Caco-2 (cell line): ENCODE measurements around the gene LTB4R2. TPM values are rescaled to one million over a fixed set of nuclear protein-coding genes. Genes with fewer than 3 reads are reported as not detected.

Experiments used
- BruUV-seq: library from RNA; stranded (reverse); fragments of 400-500 nt; replicated peaks from 2 replicates; lab custom pipeline; 2021; lab: Mats Ljungman, UMichigan
- CTCF ChIA-PET: fragments of 300-600 bp; sonication (Branson Sonifier 250); formaldehyde crosslinking; loops from one replicate; lab custom pipeline; 2022; ENCODE audit warnings: antibody characterized with exemption; lab: Charles Lee
- POLR2A ChIA-PET: fragments of 300-600 bp; sonication (Branson Sonifier 250); formaldehyde crosslinking; loops from one replicate; lab custom pipeline; 2022; ENCODE audit warnings: antibody characterized with exemption; lab: Charles Lee
- DNase-seq, 2 experiments: peaks; one replicate each; pipeline versions ENCODE4 v3.0.0 to v3.0.0-alpha.2; 2020 to 2022
- H3K27me3 ChIP-seq: replicated peaks from 2 replicates; pipeline ENCODE4 v1.6.0; 2011; ENCODE audit warnings: low read length; ENCODE audit not compliant: control insufficient read depth, insufficient read depth
- H3K36me3 ChIP-seq: 2 replicates; pipeline ENCODE4 v1.5.1; 2011; ENCODE audit warnings: low read length; ENCODE audit not compliant: control insufficient read depth, insufficient read depth
- H3K4me1 ChIP-seq: fragments of 250-450 bp; sonication (Bioruptor Pico); 2 replicates; pipeline ENCODE4 v1.5.1; 2020; ENCODE audit warnings: mild to moderate bottlenecking
- H3K4me3 ChIP-seq: 2 replicates; pipeline ENCODE4 v1.5.1; 2011; ENCODE audit warnings: low read depth, mild to moderate bottlenecking, control low read depth, low read length
- H3K9me3 ChIP-seq: fragments of 250-450 bp; sonication (Bioruptor Pico); 2 replicates; pipeline ENCODE4 v1.5.1; 2020; ENCODE audit warnings: mild to moderate bottlenecking, moderate library complexity
- H3K27ac Mint-ChIP-seq: one replicate; pipeline ENCODE4 v1.8.0; 2022; ENCODE audit warnings: mixed read lengths; ENCODE audit not compliant: unreplicated experiment
- H3K27me3 Mint-ChIP-seq: one replicate; pipeline ENCODE4 v1.8.0; 2022; ENCODE audit warnings: mixed read lengths; ENCODE audit not compliant: insufficient read depth, unreplicated experiment
- H3K36me3 Mint-ChIP-seq: one replicate; pipeline ENCODE4 v1.8.0; 2022; ENCODE audit warnings: mild to moderate bottlenecking, mixed read lengths; ENCODE audit not compliant: insufficient read depth, unreplicated experiment
- H3K4me1 Mint-ChIP-seq: one replicate; pipeline ENCODE4 v1.8.0; 2022; ENCODE audit warnings: low read depth, mixed read lengths; ENCODE audit not compliant: unreplicated experiment
- H3K4me3 Mint-ChIP-seq: one replicate; pipeline ENCODE4 v1.8.0; 2022; ENCODE audit warnings: mild to moderate bottlenecking, moderate library complexity, mixed read lengths; ENCODE audit not compliant: unreplicated experiment
- H3K9me3 Mint-ChIP-seq: one replicate; pipeline ENCODE4 v1.8.0; 2022; ENCODE audit warnings: mixed read lengths; ENCODE audit not compliant: unreplicated experiment
- intact Hi-C: fragments of 100-400 bp; cut with micrococcal nuclease; formaldehyde crosslinking; loops from one replicate; pipeline ENCODE4 v1.10.0; 2022; ENCODE audit not compliant: unreplicated experiment
- total RNA-seq: library from RNA; stranded (reverse); gene quantifications from 2 replicates; pipeline ENCODE4 v1.2.3, GENCODE V29; 2022
- TF ChIP-seq, protein P1 (sequence below), 2 experiments: fragments of 200-600 bp in 1 of 2; IDR thresholded peaks; 1 replicate in 1 of 2; 2 replicates in 1 of 2; pipeline versions ENCODE4 v1.5.1 to v1.8.0; 2011 to 2022; ENCODE audit warnings: antibody characterized with exemption in 1 of 2, control low read depth in 1 of 2, inconsistent platforms in 1 of 2, low read depth in 1 of 2, low read length in 1 of 2, mild to moderate bottlenecking in 1 of 2, moderate library complexity in 1 of 2; ENCODE audit not compliant: insufficient read depth in 1 of 2, severe bottlenecking in 1 of 2, unreplicated experiment in 1 of 2

Gene LTB4R2
- total RNA-seq, 1 experiment from 2014 or later: 10.3 TPM

- Histone ChIP-seq H3K9me3 (no peaks in the 10 kb centered on the region), H3K4me3 (no peak overlapping the region), H3K36me3 (no peaks in the 10 kb centered on the region), H3K27me3 (no peaks in the 10 kb centered on the region), H3K4me1 (peaks cover 17% of the 10 kb centered on the region)
- Mint-ChIP-seq H3K27me3 (no peaks in the 10 kb centered on the region), H3K4me3 (no peak overlapping the region), H3K27ac (no peak overlapping the region), H3K4me1 (peaks cover 11% of the 10 kb centered on the region), H3K9me3 (no peaks in the 10 kb centered on the region), H3K36me3 (peaks cover 6% of the 10 kb centered on the region)
- POLR2A ChIA-PET: interaction anchor here (0.6 kb wide), 4 partner anchors 32 to 174 kb away, joined by 3 to 4 read pairs (median 4); partner anchors contain the start of gene NOP9
- TF ChIP-seq, protein P1, sequence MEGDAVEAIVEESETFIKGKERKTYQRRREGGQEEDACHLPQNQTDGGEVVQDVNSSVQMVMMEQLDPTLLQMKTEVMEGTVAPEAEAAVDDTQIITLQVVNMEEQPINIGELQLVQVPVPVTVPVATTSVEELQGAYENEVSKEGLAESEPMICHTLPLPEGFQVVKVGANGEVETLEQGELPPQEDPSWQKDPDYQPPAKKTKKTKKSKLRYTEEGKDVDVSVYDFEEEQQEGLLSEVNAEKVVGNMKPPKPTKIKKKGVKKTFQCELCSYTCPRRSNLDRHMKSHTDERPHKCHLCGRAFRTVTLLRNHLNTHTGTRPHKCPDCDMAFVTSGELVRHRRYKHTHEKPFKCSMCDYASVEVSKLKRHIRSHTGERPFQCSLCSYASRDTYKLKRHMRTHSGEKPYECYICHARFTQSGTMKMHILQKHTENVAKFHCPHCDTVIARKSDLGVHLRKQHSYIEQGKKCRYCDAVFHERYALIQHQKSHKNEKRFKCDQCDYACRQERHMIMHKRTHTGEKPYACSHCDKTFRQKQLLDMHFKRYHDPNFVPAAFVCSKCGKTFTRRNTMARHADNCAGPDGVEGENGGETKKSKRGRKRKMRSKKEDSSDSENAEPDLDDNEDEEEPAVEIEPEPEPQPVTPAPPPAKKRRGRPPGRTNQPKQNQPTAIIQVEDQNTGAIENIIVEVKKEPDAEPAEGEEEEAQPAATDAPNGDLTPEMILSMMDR (IDR thresholded peaks at IDR 0.05; ENCODE audit: insufficient read depth in 1 of 2, low read depth in 1 of 2, low read length in 1 of 2, severe bottlenecking in 1 of 2, unreplicated experiment in 1 of 2): no peak
- DNase-seq: no peak
- intact Hi-C loops: no loop called here
- CTCF ChIA-PET: no interaction called here
- no TSS peak for BruUV-seq
Observed at GRCh38 chr14:24268225-24268624, 41.7 kb upstream of the LTB4R2 start.

DNA sequence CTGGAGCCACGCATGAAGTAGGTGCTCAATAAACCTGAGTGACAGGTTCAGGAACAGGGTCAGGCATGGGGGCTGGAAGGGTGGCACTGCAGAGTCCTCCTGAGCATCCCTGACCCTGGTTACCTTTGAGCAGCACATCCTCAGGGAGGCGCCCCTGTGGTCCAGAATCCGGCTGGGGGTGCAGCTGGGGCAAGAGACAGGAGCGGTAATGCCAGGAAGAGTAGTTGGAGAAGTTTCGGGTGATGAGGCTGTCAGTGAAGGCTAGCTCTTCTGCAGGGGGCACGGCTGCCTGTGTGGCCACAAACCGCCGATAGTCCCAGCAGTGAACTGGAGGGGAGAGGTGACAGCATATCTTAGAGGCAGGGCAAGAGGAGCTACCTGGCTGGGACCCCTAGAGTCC lies 40.6 kb upstream of the LTB4R2 start:
- H3K9me3 Mint-ChIP-seq: no peaks in the 10 kb centered on the region

GRCh38 chr14:24269910-24270536 lies 39.9 kb upstream of the LTB4R2 start:
- Histone ChIP-seq H3K36me3 (no peaks in the 10 kb centered on the region), H3K4me3 (no peak overlapping the region), H3K9me3 (no peaks in the 10 kb centered on the region), H3K27me3 (no peaks in the 10 kb centered on the region), H3K4me1 (peaks cover 5% of the 10 kb centered on the region)
- intact Hi-C loops: no loop called here
- Mint-ChIP-seq H3K4me1 (peaks cover 11% of the 10 kb centered on the region), H3K27me3 (no peaks in the 10 kb centered on the region), H3K27ac (no peak overlapping the region), H3K4me3 (no peak overlapping the region), H3K36me3 (peaks cover 6% of the 10 kb centered on the region), H3K9me3 (no peaks in the 10 kb centered on the region)
- DNase-seq: no peak
- CTCF ChIA-PET: interaction anchor here (0.9 to 1.8 kb wide), 3 partner anchors 27 to 162 kb away, joined by 4 to 16 read pairs (median 6); partner anchors contain the start of genes DHRS1 and NOP9
- BruUV-seq: TSS peak; percentile 56
- POLR2A ChIA-PET: interaction anchor here (0.5 to 2.1 kb wide), 2 partner anchors 27 to 172 kb away, joined by 3 to 39 read pairs; partner anchors contain the start of gene TINF2
- TF ChIP-seq, protein P1 (IDR thresholded peaks at IDR 0.05; ENCODE audit: insufficient read depth in 1 of 2, low read depth in 1 of 2, low read length in 1 of 2, severe bottlenecking in 1 of 2, unreplicated experiment in 1 of 2): no peak

More for the DNA sequence above, 40.6 kb upstream of the LTB4R2 start:
- no TSS peak for BruUV-seq
- intact Hi-C loops: no loop called here
- no peaks in the 10 kb centered on the region for H3K27me3 Mint-ChIP-seq
- Histone ChIP-seq H3K4me1 (peaks cover 7% of the 10 kb centered on the region), H3K9me3 (no peaks in the 10 kb centered on the region), H3K4me3 (no peak overlapping the region), H3K27me3 (no peaks in the 10 kb centered on the region), H3K36me3 (no peaks in the 10 kb centered on the region)
- peaks cover 6% of the 10 kb centered on the region for H3K36me3 Mint-ChIP-seq
- TF ChIP-seq, protein P1 (IDR thresholded peaks at IDR 0.05; ENCODE audit: insufficient read depth in 1 of 2, low read depth in 1 of 2, low read length in 1 of 2, severe bottlenecking in 1 of 2, unreplicated experiment in 1 of 2): no peak
- no peak overlapping the region for H3K27ac Mint-ChIP-seq
- no peak for DNase-seq
- ChIA-PET CTCF (no interaction called here), POLR2A (interaction anchor here (0.5 to 0.6 kb wide), 2 partner anchors 173 to 175 kb away, joined by 3 read pairs; partner anchors contain the start of gene PCK2)
- H3K4me3 Mint-ChIP-seq: no peak overlapping the region
- peaks cover 11% of the 10 kb centered on the region for H3K4me1 Mint-ChIP-seq
